SK-N-SH treated with all-trans-retinoic acid at 6 μM for 48 hours (cell line): ENCODE results near the gene POTEJ.
A peak's percentile ranks its signal among the peaks of the same experiment; 100 is the strongest.
"Not testable (repeated sequence)": the region's sequence is repeated elsewhere in the genome, so short reads cannot be mapped to it uniquely, and the experiment has no call there.

ENCODE experiments used
- ATAC-seq: fragments of 200-7000 bp; cut with Tn5 transposase; 3 replicates; pipeline ENCODE4 v1.9.1; 2020; ENCODE audit warnings: mild to moderate bottlenecking, moderate library complexity

POTEJ gene

GRCh38 chr2:130611140-130611539 lies at the start of gene POTEJ:
Gene POTEJ, plus strand, starts transcription at chr2:130611440. Its CDS starts 93 bp downstream, at chr2:130611533.
- ATAC-seq: not testable (repeated sequence)

- ATAC-seq: not testable (repeated sequence)
Observed at GRCh38 chr2:130566165-130566564, 45.1 kb upstream of the POTEJ start.

GRCh38 chr2:130571929-130572328 lies 39.3 kb upstream of the POTEJ start:
- not testable (repeated sequence) for ATAC-seq

- ATAC-seq: not testable (repeated sequence)
Observed at GRCh38 chr2:130574230-130574629, 37.0 kb upstream of the POTEJ start.

- ATAC-seq: not testable (repeated sequence)
Observed at GRCh38 chr2:130576209-130576784, 34.9 kb upstream of the POTEJ start.

- not testable (repeated sequence) for ATAC-seq
Observed at GRCh38 chr2:130577559-130577958, 33.7 kb upstream of the POTEJ start.

GRCh38 chr2:130579121-130579520 lies 32.1 kb upstream of the POTEJ start:
- not testable (repeated sequence) for ATAC-seq

GRCh38 chr2:130581491-130581890 lies 29.7 kb upstream of the POTEJ start:
- ATAC-seq: not testable (repeated sequence)

GRCh38 chr2:130582970-130583369 lies 28.3 kb upstream of the POTEJ start:
- ATAC-seq: not testable (repeated sequence)

GRCh38 chr2:130583582-130583981 lies 27.7 kb upstream of the POTEJ start:
- not testable (repeated sequence) for ATAC-seq

- not testable (repeated sequence) for ATAC-seq
Observed at GRCh38 chr2:130584726-130585125, 26.5 kb upstream of the POTEJ start.

GRCh38 chr2:130588688-130589458 lies 22.4 kb upstream of the POTEJ start:
- not testable (repeated sequence) for ATAC-seq

GRCh38 chr2:130590170-130590841 lies 20.9 kb upstream of the POTEJ start:
- ATAC-seq: peak; percentile 13; the same call in 1 of the 3 replicates

GRCh38 chr2:130590842-130591359 lies 20.3 kb upstream of the POTEJ start:
- peak; percentile 79 for ATAC-seq

- not testable (repeated sequence) for ATAC-seq
Observed at GRCh38 chr2:130592791-130593414, 18.3 kb upstream of the POTEJ start.

- not testable (repeated sequence) for ATAC-seq
Observed at GRCh38 chr2:130594011-130594410, 17.2 kb upstream of the POTEJ start.

- ATAC-seq: not testable (repeated sequence)
Observed at GRCh38 chr2:130596757-130597156, 14.5 kb upstream of the POTEJ start.

- not testable (repeated sequence) for ATAC-seq
Observed at GRCh38 chr2:130597994-130598393, 13.2 kb upstream of the POTEJ start.

- ATAC-seq: not testable (repeated sequence)
Observed at GRCh38 chr2:130598463-130598862, 12.8 kb upstream of the POTEJ start.

- ATAC-seq: not testable (repeated sequence)
Observed at GRCh38 chr2:130599393-130599792, 11.8 kb upstream of the POTEJ start, which contains the start of gene CFC1. Gene CFC1, minus strand, starts transcription at chr2:130599575. Its CDS starts 288 bp downstream, at chr2:130599287.

GRCh38 chr2:130599926-130600325 lies 11.3 kb upstream of the POTEJ start:
- ATAC-seq: not testable (repeated sequence)

- ATAC-seq: not testable (repeated sequence)
Observed at GRCh38 chr2:130601648-130602302, 9.5 kb upstream of the POTEJ start.
